ENCODE results near the gene KIF26B. TPM values are rescaled to one million over a fixed set of nuclear protein-coding genes. Genes with fewer than 3 reads are reported as not detected.
A peak's percentile ranks its signal among the peaks of the same experiment; 100 is the strongest.

KIF26B gene
- total and polyA plus RNA-seq, 2 of the 4 experiments (the other 2 are of a cell fraction), result 0.53 to 0.54 TPM

GRCh38 chr1:245288796-245289195, 134.0 kb downstream of the KIF26B start:
- no peak overlapping the region for H2AK5ac ChIP-seq (ENCODE audit: low read depth, low read length)
- H2BK120ac ChIP-seq (ENCODE audit: low read depth, low read length), result no peak overlapping the region
- TF ChIP-seq SMC3 (IDR thresholded peaks at IDR 0.05; ENCODE audit: low read depth, low read length), result no peak
- TF ChIP-seq, protein P1, sequence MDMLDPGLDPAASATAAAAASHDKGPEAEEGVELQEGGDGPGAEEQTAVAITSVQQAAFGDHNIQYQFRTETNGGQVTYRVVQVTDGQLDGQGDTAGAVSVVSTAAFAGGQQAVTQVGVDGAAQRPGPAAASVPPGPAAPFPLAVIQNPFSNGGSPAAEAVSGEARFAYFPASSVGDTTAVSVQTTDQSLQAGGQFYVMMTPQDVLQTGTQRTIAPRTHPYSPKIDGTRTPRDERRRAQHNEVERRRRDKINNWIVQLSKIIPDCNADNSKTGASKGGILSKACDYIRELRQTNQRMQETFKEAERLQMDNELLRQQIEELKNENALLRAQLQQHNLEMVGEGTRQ (IDR thresholded peaks at IDR 0.05; ENCODE audit: low read depth, low read length), result no peak
- TF ChIP-seq FOS (IDR thresholded peaks at IDR 0.05; ENCODE audit: low read depth, low read length), result no peak
- no peak overlapping the region for H3K18ac ChIP-seq (ENCODE audit: low read depth, low read length)
- DNase-seq (peak; percentile 13), ATAC-seq (ENCODE audit: low read depth) (no peak)
- no TSS peak for BruUV-seq (replicated peaks)
- H3K36me3 ChIP-seq (ENCODE audit: control insufficient read depth, insufficient read depth, low read length), result no peaks in the 10 kb centered on the region
- H4K20me1 ChIP-seq (ENCODE audit: insufficient read depth, low read length), result no peaks in the 10 kb centered on the region
- H3K4me2 ChIP-seq (ENCODE audit: low read depth, low read length), result no peak overlapping the region
- no peak overlapping the region for H2BK5ac ChIP-seq (ENCODE audit: low read depth, low read length, poor library complexity, severe bottlenecking)
- H4K8ac ChIP-seq (ENCODE audit: low read depth in 2 of 2, low read length in 2 of 2), result no peak overlapping the region
- no peaks in the 10 kb centered on the region for H3K9me1 ChIP-seq (ENCODE audit: insufficient read depth, low read length)
- dilution Hi-C loops (cut with HindIII; ENCODE audit: low sequenced_read_pairs, unreplicated experiment) (no loop called here), intact Hi-C loops (cut with micrococcal nuclease) (no loop called here), in situ Hi-C loops (cut with MboI; ENCODE audit: low sequenced_read_pairs) (no loop called here)
- H3K27me3 ChIP-seq (ENCODE audit: control insufficient read depth, insufficient read depth, low read length), result no peaks in the 10 kb centered on the region
- no peak overlapping the region for H3K9ac ChIP-seq (ENCODE audit: low read depth, low read length)
- H3K23ac ChIP-seq (ENCODE audit: low read depth, low read length), result no peak overlapping the region
- H3K9me3 ChIP-seq (ENCODE audit: control insufficient read depth, insufficient read depth, low read length), result no peaks in the 10 kb centered on the region
- WGBS, 2 experiments (ENCODE audit: extremely low coverage in 2 of 2, insufficient read length in 1 of 2), result no CpG with 5 or more reads among the region's 1 CpG
- H2BK15ac ChIP-seq (ENCODE audit: low read depth, low read length), result no peak overlapping the region
- H3K4ac ChIP-seq (ENCODE audit: low read depth, low read length), result no peak overlapping the region
- no peak overlapping the region for H3K56ac ChIP-seq (ENCODE audit: extremely low read depth, insufficient read depth, low read length)
- POLR2A ChIA-PET (ENCODE audit: unreplicated experiment), result no interaction called here
- no peak overlapping the region for H4K5ac ChIP-seq (ENCODE audit: low read depth, low read length)
- no peak overlapping the region for H2AK9ac ChIP-seq (replicated peaks; ENCODE audit: low read depth, low read length, poor library complexity)
- CTCF ChIA-PET, result interaction anchor here (0.6 to 0.8 kb wide), 2 partner anchors 75 to 716 kb away, joined by 3 to 4 read pairs; no protein-coding TSS in a partner anchor
- no peaks in the 10 kb centered on the region for H3K79me1 ChIP-seq (ENCODE audit: low read depth in 1 of 2, low read length in 2 of 2)
- no peak overlapping the region for H3K27ac ChIP-seq (ENCODE audit: insufficient read depth, low read length)
- H4K91ac ChIP-seq (ENCODE audit: insufficient read depth, low read depth, low read length), result no peak overlapping the region
- no peaks in the 10 kb centered on the region for H3K4me1 ChIP-seq (ENCODE audit: control insufficient read depth, insufficient read depth, low read length)
- H3K4me3 ChIP-seq (ENCODE audit: insufficient read depth, low read depth, low read length), result no peak overlapping the region
- no peak overlapping the region for H2AFZ ChIP-seq (replicated peaks; ENCODE audit: low read length, poor library complexity)
- no peak overlapping the region for H3K14ac ChIP-seq (replicated peaks; ENCODE audit: low read depth, low read length)
- no peak overlapping the region for H2BK20ac ChIP-seq (ENCODE audit: low read depth, low read length)

All from IMR-90 (cell line).